ENCODE results near the gene NRG3.

GRCh38 chr10:82294874-82295378 lies 419.9 kb downstream of the NRG3 start:
- TF ChIP-seq, protein P1, sequence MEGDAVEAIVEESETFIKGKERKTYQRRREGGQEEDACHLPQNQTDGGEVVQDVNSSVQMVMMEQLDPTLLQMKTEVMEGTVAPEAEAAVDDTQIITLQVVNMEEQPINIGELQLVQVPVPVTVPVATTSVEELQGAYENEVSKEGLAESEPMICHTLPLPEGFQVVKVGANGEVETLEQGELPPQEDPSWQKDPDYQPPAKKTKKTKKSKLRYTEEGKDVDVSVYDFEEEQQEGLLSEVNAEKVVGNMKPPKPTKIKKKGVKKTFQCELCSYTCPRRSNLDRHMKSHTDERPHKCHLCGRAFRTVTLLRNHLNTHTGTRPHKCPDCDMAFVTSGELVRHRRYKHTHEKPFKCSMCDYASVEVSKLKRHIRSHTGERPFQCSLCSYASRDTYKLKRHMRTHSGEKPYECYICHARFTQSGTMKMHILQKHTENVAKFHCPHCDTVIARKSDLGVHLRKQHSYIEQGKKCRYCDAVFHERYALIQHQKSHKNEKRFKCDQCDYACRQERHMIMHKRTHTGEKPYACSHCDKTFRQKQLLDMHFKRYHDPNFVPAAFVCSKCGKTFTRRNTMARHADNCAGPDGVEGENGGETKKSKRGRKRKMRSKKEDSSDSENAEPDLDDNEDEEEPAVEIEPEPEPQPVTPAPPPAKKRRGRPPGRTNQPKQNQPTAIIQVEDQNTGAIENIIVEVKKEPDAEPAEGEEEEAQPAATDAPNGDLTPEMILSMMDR (IDR thresholded peaks at IDR 0.05) = no peak
- no peak for TF ChIP-seq POLR2A (IDR thresholded peaks at IDR 0.05)

Data from testis (tissue), 2 donors.